SK-N-MC (cell line): ENCODE measurements around the gene GRIA3.
"Not testable (repeated sequence)": the region's sequence is repeated elsewhere in the genome, so short reads cannot be mapped to it uniquely, and the experiment has no call there.

ENCODE experiments used
- DNase-seq: peaks from one replicate; pipeline ENCODE4 v3.0.0-alpha.2; 2011; ENCODE audit warnings: low read depth, low spot score
- H3K27ac ChIP-seq: fragments of 200-600 bp; sonication (generic); 2 replicates; pipeline ENCODE4 v1.5.1; 2016; ENCODE audit warnings: mixed run types
- H3K36me3 ChIP-seq: fragments of 200-600 bp; sonication (generic); 2 replicates; pipeline ENCODE4 v1.6.1; 2017; ENCODE audit warnings: antibody characterized with exemption, low read length, mixed read lengths; ENCODE audit not compliant: insufficient read depth
- H3K4me3 ChIP-seq: fragments of 200-600 bp; sonication (generic); 2 replicates; pipeline ENCODE4 v1.5.1; 2016
- H3K9ac ChIP-seq: fragments of 200-600 bp; sonication (generic); 2 replicates; pipeline ENCODE4 v1.8.0; 2017; ENCODE audit warnings: mixed run types, mixed read lengths; ENCODE audit not compliant: insufficient read length
- H3K9me3 ChIP-seq: fragments of 200-600 bp; sonication (generic); 2 replicates; pipeline ENCODE4 v1.6.1; 2017; ENCODE audit warnings: low read depth, mild to moderate bottlenecking, antibody characterized with exemption, low read length, moderate library complexity, mixed read lengths
- EZH2 ChIP-seq: fragments of 200-600 bp; sonication (generic); IDR thresholded peaks from one replicate; pipeline ENCODE4 v1.6.1; 2017; ENCODE audit warnings: antibody characterized with exemption
- FOXP2 ChIP-seq: optimal IDR thresholded peaks from 2 replicates; pipeline ENCODE3; 2011; ENCODE audit warnings: mild to moderate bottlenecking, moderate library complexity; ENCODE audit not compliant: insufficient read depth; ENCODE audit errors: extremely low read length, control extremely low read depth
- POLR2AphosphoS5 ChIP-seq: IDR thresholded peaks from 2 replicates; pipeline ENCODE4 v1.6.1; 2012; ENCODE audit warnings: mild to moderate bottlenecking, low read depth, low read length, borderline replicate concordance

The GRIA3 gene

DNA sequence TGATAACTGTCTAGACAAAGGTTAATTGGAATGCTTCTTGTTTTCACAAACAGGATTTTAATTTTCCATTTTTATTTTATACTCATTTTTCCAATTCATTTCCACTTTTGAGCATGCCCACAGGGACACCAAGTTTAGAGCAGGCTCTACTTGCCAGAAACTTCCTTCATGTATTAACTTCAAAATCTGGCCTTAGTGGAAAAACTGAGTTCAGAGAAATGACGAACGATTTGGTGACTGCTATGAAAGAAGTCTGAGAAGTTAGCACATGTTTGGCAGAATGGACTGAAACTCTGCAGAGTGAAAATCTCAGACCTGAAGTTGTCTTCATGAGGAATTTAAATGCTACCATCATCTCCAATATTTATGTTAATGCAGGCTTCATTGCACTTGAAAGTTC lies 334.7 kb downstream of the GRIA3 start:
- H3K27ac ChIP-seq, result no peak overlapping the region
- H3K9me3 ChIP-seq, result no peaks in the 10 kb centered on the region
- no peak for DNase-seq
- no peak overlapping the region for H3K9ac ChIP-seq
- TF ChIP-seq FOXP2 (no peak), EZH2 (no peak), POLR2AphosphoS5 (no peak)
- no peak overlapping the region for H3K4me3 ChIP-seq
- H3K36me3 ChIP-seq, result no peaks in the 10 kb centered on the region

DNA sequence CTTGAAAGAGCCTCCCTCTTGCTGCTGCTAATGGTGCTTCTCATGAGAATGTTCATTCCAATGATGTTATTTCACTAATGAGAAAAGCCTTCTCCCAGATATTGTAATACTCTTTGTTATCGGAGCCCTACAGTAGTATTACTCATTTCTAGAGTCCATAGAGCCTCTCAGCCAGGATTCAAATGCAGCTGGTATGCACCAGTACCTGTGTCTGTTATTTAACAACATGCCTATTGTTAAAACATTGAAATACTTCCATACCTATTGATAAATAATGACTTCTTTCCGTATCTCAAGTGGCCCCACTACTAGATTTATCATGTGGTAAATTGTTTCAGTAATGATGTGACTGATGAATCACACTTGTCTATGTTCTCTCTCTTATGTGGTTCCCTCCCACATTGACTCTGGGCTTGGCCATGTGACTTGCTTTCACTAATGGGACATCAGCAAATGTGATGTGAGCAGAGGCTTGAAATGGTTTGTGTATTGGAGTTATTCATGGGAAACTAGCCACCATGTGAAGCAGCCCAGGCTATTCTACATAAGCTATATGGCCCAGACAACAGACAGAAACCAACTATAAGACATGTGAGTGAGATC lies 341.1 kb downstream of the GRIA3 start:
- DNase-seq, result no peak
- no peaks in the 10 kb centered on the region for H3K36me3 ChIP-seq
- TF ChIP-seq FOXP2 (no peak), EZH2 (no peak), POLR2AphosphoS5 (no peak)

DNA sequence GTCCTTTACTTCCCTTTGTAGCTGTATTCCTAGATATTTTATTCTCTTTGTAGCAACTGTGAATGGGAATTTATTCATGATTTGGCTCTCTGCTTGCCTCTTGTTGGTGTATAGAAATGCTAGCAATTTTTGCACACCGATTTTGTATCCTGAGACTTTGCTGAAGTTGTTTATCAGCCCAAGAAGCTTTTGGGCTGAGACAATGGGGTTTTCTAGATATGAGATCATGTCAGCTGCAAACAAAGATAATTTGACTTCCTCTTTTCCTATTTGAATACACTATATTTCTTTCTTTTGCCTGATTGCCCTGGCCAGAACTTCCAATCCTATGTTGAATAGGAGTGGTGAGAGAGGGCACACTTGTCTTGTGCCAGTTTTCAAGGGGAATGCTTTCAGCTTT lies 346.6 kb downstream of the GRIA3 start:
- not testable (repeated sequence) for DNase-seq, H3K36me3 ChIP-seq, H3K4me3 ChIP-seq, H3K9me3 ChIP-seq, H3K9ac ChIP-seq, H3K27ac ChIP-seq

More for the DNA sequence above, 341.1 kb downstream of the GRIA3 start:
- no peak overlapping the region for H3K27ac ChIP-seq
- H3K9ac ChIP-seq, result no peak overlapping the region
- H3K9me3 ChIP-seq, result no peaks in the 10 kb centered on the region
- no peak overlapping the region for H3K4me3 ChIP-seq
